Neuronal stem cell (in vitro differentiated cells): ENCODE data around the gene DHRS7B.

Experiments
- DNase-seq: peaks from one replicate; pipeline ENCODE4 v3.0.0-alpha.2; 2013; ENCODE audit warnings: low spot score
- H2AFZ ChIP-seq: one replicate; pipeline ENCODE4 v1.6.1; 2013; ENCODE audit warnings: mild to moderate bottlenecking, low read length, inconsistent platforms
- H2AK5ac ChIP-seq: 2 replicates; pipeline ENCODE4 v1.6.1; 2013; ENCODE audit warnings: low read depth, mild to moderate bottlenecking, inconsistent platforms, low read length, moderate library complexity, mixed read lengths
- H2BK120ac ChIP-seq: 2 replicates; pipeline ENCODE4 v1.6.1; 2013; ENCODE audit warnings: low read depth, mild to moderate bottlenecking, inconsistent platforms, low read length, moderate library complexity, mixed read lengths
- H2BK12ac ChIP-seq: one replicate; pipeline ENCODE4 v1.6.1; 2013; ENCODE audit warnings: low read length, inconsistent platforms
- H2BK15ac ChIP-seq: 2 replicates; pipeline ENCODE4 v1.6.1; 2013; ENCODE audit warnings: mild to moderate bottlenecking, low read length, inconsistent platforms, mixed read lengths
- H2BK5ac ChIP-seq: one replicate; pipeline ENCODE4 v1.6.1; 2013; ENCODE audit warnings: inconsistent platforms, mild to moderate bottlenecking, low read length, moderate library complexity
- H3K14ac ChIP-seq: one replicate; pipeline ENCODE4 v1.6.1; 2013; ENCODE audit warnings: low read length, inconsistent platforms
- H3K18ac ChIP-seq: 2 replicates; pipeline ENCODE4 v1.6.1; 2013; ENCODE audit warnings: low read length, inconsistent platforms
- H3K23ac ChIP-seq: 2 replicates; pipeline ENCODE4 v1.6.1; 2013; ENCODE audit warnings: low read depth, mild to moderate bottlenecking, mixed read lengths, low read length, inconsistent platforms; ENCODE audit not compliant: poor library complexity
- H3K27ac ChIP-seq: replicated peaks from 3 replicates; pipeline ENCODE4 v1.5.1; 2013; ENCODE audit warnings: low read length, inconsistent platforms
- H3K27me3 ChIP-seq, 3 experiments: 2 replicates each; pipeline ENCODE4 v1.6.1; 2013; ENCODE audit warnings: low read length in 3 of 3, mild to moderate bottlenecking in 2 of 3, inconsistent platforms in 1 of 3, low read depth in 1 of 3, mixed read lengths in 1 of 3, moderate library complexity in 1 of 3; ENCODE audit not compliant: control insufficient read depth in 3 of 3, insufficient read depth in 3 of 3
- H3K36me3 ChIP-seq, 2 donors: replicated peaks in 1 of 2; 2 replicates each; pipeline ENCODE4 v1.6.1; 2013; ENCODE audit warnings: low read length in 2 of 2; ENCODE audit not compliant: control insufficient read depth in 2 of 2, insufficient read depth in 2 of 2
- H3K4ac ChIP-seq: 2 replicates; pipeline ENCODE4 v1.6.1; 2013; ENCODE audit warnings: inconsistent platforms, mild to moderate bottlenecking, low read length, moderate library complexity
- H3K4me1 ChIP-seq, 2 donors: 1 replicate in 1 of 2; 2 replicates in 1 of 2; pipeline ENCODE4 v1.6.1; 2013; ENCODE audit warnings: low read length in 2 of 2, low read depth in 1 of 2; ENCODE audit not compliant: control insufficient read depth in 2 of 2, insufficient read depth in 1 of 2
- H3K4me2 ChIP-seq: one replicate; pipeline ENCODE4 v1.6.1; 2013; ENCODE audit warnings: mild to moderate bottlenecking, low read length, inconsistent platforms; ENCODE audit not compliant: insufficient read depth, poor library complexity, severe bottlenecking
- H3K4me3 ChIP-seq, 2 donors: 2 replicates each; pipeline ENCODE4 v1.5.1; 2013; ENCODE audit warnings: low read length in 2 of 2, mild to moderate bottlenecking in 2 of 2, inconsistent platforms in 1 of 2, moderate library complexity in 1 of 2
- H3K79me1 ChIP-seq: one replicate; pipeline ENCODE4 v1.6.1; 2013; ENCODE audit warnings: low read depth, mild to moderate bottlenecking, inconsistent platforms, low read length, moderate library complexity
- H3K9ac ChIP-seq: one replicate; pipeline ENCODE4 v1.6.1; 2013; ENCODE audit warnings: mild to moderate bottlenecking, low read depth, low read length, inconsistent platforms; ENCODE audit not compliant: poor library complexity
- H3K9me3 ChIP-seq, 2 donors: replicated peaks in 1 of 2; 2 replicates each; pipeline versions ENCODE3 to v1.6.1; 2013; ENCODE audit warnings: low read length in 2 of 2, mild to moderate bottlenecking in 2 of 2, inconsistent platforms in 1 of 2, low read depth in 1 of 2, mixed read lengths in 1 of 2, moderate library complexity in 1 of 2; ENCODE audit not compliant: control insufficient read depth in 2 of 2, insufficient read depth in 1 of 2
- H4K8ac ChIP-seq: one replicate; pipeline ENCODE4 v1.6.1; 2013; ENCODE audit warnings: low read depth, mild to moderate bottlenecking, inconsistent platforms, low read length, moderate library complexity
- H4K91ac ChIP-seq: one replicate; pipeline ENCODE4 v1.6.1; 2013; ENCODE audit warnings: low read length, low read depth, mild to moderate bottlenecking, inconsistent platforms; ENCODE audit not compliant: poor library complexity
- WGBS, 2 donors: extraction: QIAGEN DNeasy Blood & Tissue Kit; methylation state at CpG; one replicate each; pipeline ENCODE4 v1.1.7; 2013; ENCODE audit warnings: missing lambda C conversion rate in 2 of 2, mixed read lengths in 1 of 2; ENCODE audit not compliant: insufficient read length in 2 of 2, insufficient replicate concordance in 1 of 2; ENCODE audit errors: extremely low coverage in 2 of 2; 5-methylcytosine and 5-hydroxymethylcytosine counted together

DHRS7B gene

DNA sequence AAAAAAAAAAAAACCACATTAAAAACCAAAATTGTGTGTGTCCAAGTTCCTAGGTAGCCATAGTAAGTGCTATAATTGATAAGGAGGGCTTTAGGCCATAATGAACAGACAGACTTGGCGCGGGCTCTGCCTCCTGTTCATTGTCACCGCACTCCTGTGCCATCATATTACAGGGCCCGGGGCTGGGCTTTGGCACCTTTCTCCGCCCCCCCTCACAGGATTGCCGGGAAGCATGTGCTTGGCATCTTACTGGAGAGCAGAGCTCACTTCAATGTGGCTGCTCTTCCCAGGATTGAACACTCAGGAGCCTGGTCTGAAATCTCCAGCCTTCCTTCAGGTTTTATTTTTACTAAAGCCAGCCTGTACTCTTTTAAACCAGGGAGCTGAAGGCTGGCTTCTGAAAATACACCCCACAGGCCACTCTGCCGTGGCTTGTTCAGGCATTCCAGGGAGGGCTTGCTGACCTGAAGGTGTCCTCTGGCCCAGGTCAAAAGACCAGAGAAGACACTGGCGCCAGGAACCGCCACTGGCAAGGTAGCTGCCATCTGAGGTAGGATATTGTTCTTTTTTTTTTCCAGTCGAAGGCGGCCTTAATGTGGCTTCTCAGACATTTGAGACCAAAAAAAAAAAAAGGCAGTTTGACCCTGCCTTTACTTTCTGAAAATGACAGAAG, 39.3 kb downstream of the DHRS7B start:
- Histone ChIP-seq H2AK5ac (no peak overlapping the region), H2BK15ac (no peak overlapping the region), H2BK5ac (no peak overlapping the region), H3K9me3 (no peaks in the 10 kb centered on the region), H4K91ac (no peak overlapping the region), H3K9ac (no peak overlapping the region), H3K4me2 (no peak overlapping the region), H2BK120ac (no peak overlapping the region), H2BK12ac (no peak overlapping the region), H3K79me1 (peaks cover 4% of the 10 kb centered on the region), H3K4me1 (peaks cover 0 to 4% of the 10 kb centered on the region in 2 donors), H4K8ac (no peak overlapping the region), H2AFZ (no peak overlapping the region), H3K27me3 (no peaks in the 10 kb centered on the region), H3K36me3 (no peaks in the 10 kb centered on the region), H3K4me3 (no peak overlapping the region), H3K18ac (no peak overlapping the region), H3K27ac (no peak overlapping the region), H3K4ac (no peak overlapping the region), H3K14ac (no peak overlapping the region), H3K23ac (no peak overlapping the region)
- DNase-seq, result no peak
- no CpG with 5 or more reads among the region's 11 CpGs for WGBS, 2 donors

DNA sequence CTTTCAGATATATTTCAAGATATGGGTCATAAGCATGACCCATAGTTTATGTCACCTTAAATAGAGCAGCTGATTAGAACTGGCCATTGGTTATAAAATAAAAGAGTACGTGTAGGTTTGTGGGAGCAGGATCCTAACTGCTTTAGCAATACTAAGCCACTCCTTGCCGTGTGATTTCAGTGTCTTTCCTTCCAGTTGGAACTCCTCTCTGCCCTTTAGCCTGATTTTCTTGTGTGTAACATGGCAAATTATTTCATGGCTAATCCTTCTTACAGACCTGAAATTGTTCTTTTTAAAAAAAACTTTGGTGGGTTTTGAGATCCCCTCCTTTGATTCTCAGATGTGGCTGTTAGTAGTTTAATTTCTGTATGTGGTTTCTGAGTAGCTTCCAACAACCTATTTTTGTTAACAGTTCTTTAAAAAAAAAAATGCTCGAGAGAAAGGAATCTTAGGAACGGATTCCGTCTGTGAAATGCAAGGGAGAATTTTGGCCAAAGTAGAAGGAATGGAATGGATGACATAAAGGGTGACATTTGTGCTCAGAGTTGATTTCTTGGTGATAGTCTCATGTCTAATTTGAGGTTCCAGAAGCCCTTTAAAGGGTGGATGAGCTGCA, 39.9 kb downstream of the DHRS7B start:
- Histone ChIP-seq H2AFZ (no peak overlapping the region), H2BK15ac (no peak overlapping the region), H3K23ac (no peak overlapping the region), H4K8ac (no peak overlapping the region), H3K4me1 (peaks cover 0 to 4% of the 10 kb centered on the region in 2 donors), H3K14ac (no peak overlapping the region), H4K91ac (no peak overlapping the region), H2BK5ac (no peak overlapping the region), H3K36me3 (peaks cover 0 to 3% of the 10 kb centered on the region in 2 donors), H3K79me1 (peaks cover 4% of the 10 kb centered on the region), H2BK12ac (no peak overlapping the region), H3K18ac (no peak overlapping the region), H3K27ac (no peak overlapping the region), H3K9me3 (no peaks in the 10 kb centered on the region), H3K4me2 (no peak overlapping the region), H3K27me3 (no peaks in the 10 kb centered on the region), H3K4me3 (no peak overlapping the region), H3K4ac (no peak overlapping the region), H3K9ac (no peak overlapping the region), H2BK120ac (no peak overlapping the region), H2AK5ac (no peak overlapping the region)
- no peak for DNase-seq
- WGBS, 2 donors, result no CpG with 5 or more reads among the region's 5 CpGs

DNA sequence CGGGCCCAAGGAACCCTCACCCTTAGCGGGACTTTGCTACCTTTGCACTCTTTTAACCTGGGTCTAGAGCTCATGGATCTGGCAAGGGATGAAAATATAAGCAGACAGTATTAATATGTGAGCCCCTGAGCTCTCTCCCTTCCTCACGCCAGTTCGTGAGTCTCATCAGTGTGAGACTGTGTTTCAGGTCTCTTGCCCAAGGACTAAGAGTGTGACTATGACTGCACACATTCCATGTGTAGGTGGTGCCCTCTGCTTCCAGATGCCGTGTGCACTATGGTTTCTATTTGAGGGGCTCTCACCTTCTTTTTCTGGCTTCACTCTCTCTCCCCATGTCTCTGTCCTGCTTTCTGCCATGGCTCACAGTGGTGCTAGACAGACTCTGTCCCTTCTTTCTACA, 40.5 kb downstream of the DHRS7B start:
- DNase-seq, result no peak
- Histone ChIP-seq H3K36me3 (peaks cover 1 to 7% of the 10 kb centered on the region in 2 donors), H3K27ac (no peak overlapping the region), H3K79me1 (peaks cover 4% of the 10 kb centered on the region), H2BK5ac (no peak overlapping the region), H3K18ac (no peak overlapping the region), H4K8ac (no peak overlapping the region), H2AK5ac (no peak overlapping the region), H2BK120ac (no peak overlapping the region), H3K4me1 (peaks cover 0 to 4% of the 10 kb centered on the region in 2 donors), H2AFZ (no peak overlapping the region), H3K4me2 (no peak overlapping the region), H3K14ac (no peak overlapping the region), H2BK12ac (no peak overlapping the region), H3K9ac (no peak overlapping the region), H3K23ac (no peak overlapping the region), H4K91ac (no peak overlapping the region), H3K4ac (no peak overlapping the region), H3K27me3 (no peaks in the 10 kb centered on the region), H3K4me3 (no peak overlapping the region), H3K9me3 (no peaks in the 10 kb centered on the region), H2BK15ac (no peak overlapping the region)
- no CpG with 5 or more reads among the region's 5 CpGs for WGBS, 2 donors

DNA sequence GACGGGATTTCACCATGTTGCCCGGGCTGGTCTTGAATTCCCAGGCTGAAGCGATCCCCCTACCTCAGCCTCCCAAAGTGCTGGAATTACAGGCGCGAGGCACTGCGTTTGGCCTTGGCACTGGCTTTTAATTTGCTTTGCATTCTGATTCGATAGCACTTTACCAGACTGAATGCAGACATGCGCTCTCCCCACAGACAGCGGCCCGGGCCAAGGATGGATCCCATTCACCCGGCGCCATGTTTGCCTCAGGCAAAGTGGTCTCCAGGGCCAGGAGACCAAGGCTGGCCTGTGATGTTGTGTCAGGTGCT, 41.7 kb downstream of the DHRS7B start:
- Histone ChIP-seq H4K91ac (no peak overlapping the region), H3K4ac (no peak overlapping the region), H3K9me3 (no peaks in the 10 kb centered on the region), H2BK5ac (no peak overlapping the region), H2BK15ac (no peak overlapping the region), H3K4me2 (no peak overlapping the region), H2BK120ac (no peak overlapping the region), H3K9ac (no peak overlapping the region), H3K23ac (no peak overlapping the region), H2AFZ (no peak overlapping the region), H3K27me3 (no peaks in the 10 kb centered on the region), H3K18ac (no peak overlapping the region), H3K4me1 (peaks cover 0 to 2% of the 10 kb centered on the region in 2 donors), H2AK5ac (no peak overlapping the region), H3K36me3 (peaks cover 4 to 16% of the 10 kb centered on the region in 2 donors), H3K4me3 (no peak overlapping the region), H4K8ac (no peak overlapping the region), H3K79me1 (peaks cover 4% of the 10 kb centered on the region), H3K14ac (no peak overlapping the region), H3K27ac (no peak overlapping the region), H2BK12ac (no peak overlapping the region)
- WGBS, 2 donors, result no CpG with 5 or more reads among the region's 12 CpGs
- no peak for DNase-seq
